Tibial nerve (tissue), 4 donors: ENCODE results near the gene FAM181B. TPM values are rescaled to one million over a fixed set of nuclear protein-coding genes. Genes with fewer than 3 reads are reported as not detected.

Experiments used
- DNase-seq, 2 donors: peaks; one replicate each; pipeline ENCODE4 v3.0.0-alpha.2; 2019; ENCODE audit warnings: low spot score in 2 of 2
- H3K27ac ChIP-seq, 4 donors: fragments of 200-600 bp; sonication (generic) in 3 of 4; one replicate each; pipeline ENCODE4 v1.5.1; 2017 to 2019; ENCODE audit warnings: mild to moderate bottlenecking in 1 of 4
- H3K27me3 ChIP-seq, 2 donors: fragments of 200-600 bp; sonication (generic) in 1 of 2; one replicate each; pipeline versions ENCODE4 v1.5.1 to v1.6.0; 2017 to 2019
- H3K36me3 ChIP-seq, 3 donors: fragments of 200-600 bp; sonication (generic); one replicate each; pipeline ENCODE4 v1.5.1; 2018 to 2019
- H3K4me1 ChIP-seq, 4 donors: fragments of 200-600 bp; sonication (generic) in 3 of 4; one replicate each; pipeline ENCODE4 v1.5.1; 2017 to 2019
- H3K4me3 ChIP-seq, 4 donors: fragments of 200-600 bp; sonication (generic) in 3 of 4; one replicate each; pipeline ENCODE4 v1.5.1; 2017 to 2019; ENCODE audit warnings: mild to moderate bottlenecking in 1 of 4, moderate library complexity in 1 of 4
- H3K9me3 ChIP-seq, 4 donors: fragments of 200-600 bp; sonication (generic) in 3 of 4; one replicate each; pipeline ENCODE4 v1.5.1; 2017 to 2019
- EP300 ChIP-seq, 2 donors: sonication (generic); formaldehyde crosslinking; IDR thresholded peaks; one replicate each; pipeline ENCODE4 v1.6.1; 2017; ENCODE audit warnings: antibody characterized with exemption in 2 of 2, mild to moderate bottlenecking in 1 of 2
- POLR2A ChIP-seq, 2 donors: fragments of 450-650 bp; IDR thresholded peaks; one replicate each; pipeline ENCODE4 v1.6.1; 2017; ENCODE audit warnings: antibody characterized with exemption in 2 of 2, mild to moderate bottlenecking in 2 of 2, moderate library complexity in 2 of 2
- WGBS, 2 donors: methylation state at CpG; one replicate each; pipeline ENCODE4 v1.1.5; 2018; 5-methylcytosine and 5-hydroxymethylcytosine counted together
- total RNA-seq, 4 donors: library from RNA; depleted of rRNA; stranded (reverse); fragments of >200 nt; gene quantifications; one replicate each; pipeline ENCODE4 v1.1.0, GENCODE V29; 2016
- TF ChIP-seq, protein P1 (sequence below), 5 experiments: fragments of 200-600 bp in 3 of 5; fragments of 450-650 bp in 2 of 5; sonication (generic) in 3 of 5; IDR thresholded peaks; one replicate each; pipeline ENCODE4 v1.5.1; 2016 to 2019; ENCODE audit warnings: antibody characterized with exemption in 5 of 5, mild to moderate bottlenecking in 3 of 5, moderate library complexity in 2 of 5

Gene FAM181B
- total RNA-seq, 4 donors from 2014 or later: 1.5 to 3.6 (median 2.4) TPM

- H3K9me3 ChIP-seq: peaks cover 0 to 22% (median 0%) of the 10 kb centered on the region in 4 donors
- no peaks in the 10 kb centered on the region for H3K36me3 ChIP-seq
- no peak overlapping the region for H3K4me3 ChIP-seq
- no peaks in the 10 kb centered on the region for H3K4me1 ChIP-seq
- DNase-seq: no peak
- H3K27ac ChIP-seq: no peak overlapping the region
- WGBS, 2 donors: 82 to 84% methylated on average over 1 of the region's 1 CpG
- TF ChIP-seq, protein P1, sequence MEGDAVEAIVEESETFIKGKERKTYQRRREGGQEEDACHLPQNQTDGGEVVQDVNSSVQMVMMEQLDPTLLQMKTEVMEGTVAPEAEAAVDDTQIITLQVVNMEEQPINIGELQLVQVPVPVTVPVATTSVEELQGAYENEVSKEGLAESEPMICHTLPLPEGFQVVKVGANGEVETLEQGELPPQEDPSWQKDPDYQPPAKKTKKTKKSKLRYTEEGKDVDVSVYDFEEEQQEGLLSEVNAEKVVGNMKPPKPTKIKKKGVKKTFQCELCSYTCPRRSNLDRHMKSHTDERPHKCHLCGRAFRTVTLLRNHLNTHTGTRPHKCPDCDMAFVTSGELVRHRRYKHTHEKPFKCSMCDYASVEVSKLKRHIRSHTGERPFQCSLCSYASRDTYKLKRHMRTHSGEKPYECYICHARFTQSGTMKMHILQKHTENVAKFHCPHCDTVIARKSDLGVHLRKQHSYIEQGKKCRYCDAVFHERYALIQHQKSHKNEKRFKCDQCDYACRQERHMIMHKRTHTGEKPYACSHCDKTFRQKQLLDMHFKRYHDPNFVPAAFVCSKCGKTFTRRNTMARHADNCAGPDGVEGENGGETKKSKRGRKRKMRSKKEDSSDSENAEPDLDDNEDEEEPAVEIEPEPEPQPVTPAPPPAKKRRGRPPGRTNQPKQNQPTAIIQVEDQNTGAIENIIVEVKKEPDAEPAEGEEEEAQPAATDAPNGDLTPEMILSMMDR (IDR thresholded peaks at IDR 0.05): no peak
- no peak for TF ChIP-seq EP300 (IDR thresholded peaks at IDR 0.05)
- TF ChIP-seq POLR2A (IDR thresholded peaks at IDR 0.05): no peak
- no peaks in the 10 kb centered on the region for H3K27me3 ChIP-seq
Measured at GRCh38 chr11:82775218-82775617, 41.6 kb upstream of the FAM181B start.

DNA sequence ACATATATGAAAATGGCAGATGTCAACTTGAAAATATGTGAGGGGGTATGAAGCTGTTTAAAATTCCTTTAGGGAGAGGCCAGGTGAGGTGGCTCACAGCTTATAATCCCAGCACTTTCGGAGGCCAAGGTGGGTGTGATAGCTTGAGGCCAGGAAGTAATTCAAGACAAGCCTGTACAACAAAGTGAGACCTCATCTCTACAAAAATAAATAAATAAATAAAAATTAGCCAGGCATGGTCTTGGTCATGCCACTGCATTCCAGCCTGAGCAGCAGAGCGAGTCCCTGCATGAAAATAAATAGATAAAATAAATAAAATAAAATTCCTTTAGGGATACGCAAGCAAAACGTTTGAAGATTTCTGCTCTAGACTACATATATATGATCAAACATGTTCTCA, 38.1 kb upstream of the FAM181B start:
- H3K4me1 ChIP-seq: no peaks in the 10 kb centered on the region
- DNase-seq: no peak
- H3K27me3 ChIP-seq: no peaks in the 10 kb centered on the region
- H3K36me3 ChIP-seq: no peaks in the 10 kb centered on the region
- H3K9me3 ChIP-seq: peaks cover 0 to 13% (median 0%) of the 10 kb centered on the region in 4 donors
- no peak overlapping the region for H3K27ac ChIP-seq
- WGBS, 2 donors: 85% methylated on average over 4 of the region's 4 CpGs
- TF ChIP-seq EP300 (IDR thresholded peaks at IDR 0.05): no peak
- TF ChIP-seq, protein P1 (IDR thresholded peaks at IDR 0.05): no peak
- no peak for TF ChIP-seq POLR2A (IDR thresholded peaks at IDR 0.05)
- no peak overlapping the region for H3K4me3 ChIP-seq

- Histone ChIP-seq H3K27ac (no peak overlapping the region), H3K4me1 (no peaks in the 10 kb centered on the region), H3K36me3 (no peaks in the 10 kb centered on the region), H3K9me3 (no peaks in the 10 kb centered on the region), H3K4me3 (no peak overlapping the region), H3K27me3 (no peaks in the 10 kb centered on the region)
- no peak for DNase-seq
- 45 to 57% methylated on average over 1 of the region's 1 CpG for WGBS, 2 donors
- TF ChIP-seq POLR2A (IDR thresholded peaks at IDR 0.05) (no peak), EP300 (IDR thresholded peaks at IDR 0.05) (no peak)
- TF ChIP-seq, protein P1 (IDR thresholded peaks at IDR 0.05): no peak
Measured at GRCh38 chr11:82767123-82767522, 33.5 kb upstream of the FAM181B start.

DNA sequence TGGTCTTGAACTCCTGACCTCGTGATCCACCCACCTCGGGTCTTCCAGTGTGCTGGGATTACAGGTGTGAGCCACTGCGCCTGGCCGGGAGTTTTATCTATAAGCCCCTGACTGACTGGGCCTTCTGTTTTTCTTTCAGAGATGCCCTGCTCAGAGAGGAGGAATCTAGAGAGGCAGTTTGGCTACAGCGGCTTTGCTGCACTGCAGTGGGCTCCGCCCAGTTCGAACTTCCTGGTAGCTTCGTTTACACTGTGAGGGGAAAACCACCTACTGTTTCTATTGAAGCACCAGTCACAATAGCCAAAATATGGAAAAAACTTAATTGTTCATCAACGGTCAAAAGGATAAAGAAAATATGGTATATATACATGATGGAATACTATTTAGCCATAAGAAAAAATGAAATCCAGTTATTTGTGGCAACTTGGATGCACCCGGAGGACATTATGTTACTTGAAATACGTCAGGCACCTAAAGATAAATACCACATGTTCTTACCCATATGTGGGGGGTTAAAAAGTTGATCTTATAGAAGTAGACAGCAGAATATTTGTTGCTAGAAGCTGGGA, 31.9 kb upstream of the FAM181B start:
- Histone ChIP-seq H3K9me3 (no peaks in the 10 kb centered on the region), H3K27ac (no peak overlapping the region), H3K36me3 (no peaks in the 10 kb centered on the region), H3K27me3 (no peaks in the 10 kb centered on the region), H3K4me3 (no peak overlapping the region), H3K4me1 (no peaks in the 10 kb centered on the region)
- TF ChIP-seq EP300 (IDR thresholded peaks at IDR 0.05) (no peak), POLR2A (IDR thresholded peaks at IDR 0.05) (no peak)
- TF ChIP-seq, protein P1 (IDR thresholded peaks at IDR 0.05): no peak
- WGBS, 2 donors: 70 to 71% methylated on average over 11 of the region's 11 CpGs
- DNase-seq: no peak

- Histone ChIP-seq H3K4me3 (no peak overlapping the region), H3K9me3 (no peaks in the 10 kb centered on the region), H3K36me3 (no peaks in the 10 kb centered on the region), H3K4me1 (peaks cover 0 to 3% (median 0%) of the 10 kb centered on the region in 4 donors), H3K27ac (no peak overlapping the region), H3K27me3 (no peaks in the 10 kb centered on the region)
- DNase-seq: no peak
- WGBS, 2 donors: 43 to 50% methylated on average over 1 of the region's 1 CpG
- TF ChIP-seq, protein P1 (IDR thresholded peaks at IDR 0.05): no peak
- TF ChIP-seq POLR2A (IDR thresholded peaks at IDR 0.05): no peak
- no peak for TF ChIP-seq EP300 (IDR thresholded peaks at IDR 0.05)
Measured at GRCh38 chr11:82763167-82763566, 29.5 kb upstream of the FAM181B start.
